Esophagus (tissue), 2 donors: Measurements from ENCODE around the gene STK39. TPM values are rescaled to one million over a fixed set of nuclear protein-coding genes. Genes with fewer than 3 reads are reported as not detected.

Experiments used
- H3K27ac ChIP-seq, 2 donors: one replicate each; pipeline ENCODE4 v1.5.1; 2013; ENCODE audit warnings: low read depth in 2 of 2, mild to moderate bottlenecking in 2 of 2, inconsistent platforms in 1 of 2, low read length in 1 of 2, moderate library complexity in 1 of 2
- H3K27me3 ChIP-seq, 2 donors: one replicate each; pipeline ENCODE4 v1.6.1; 2013; ENCODE audit warnings: low read length in 2 of 2, control low read depth in 1 of 2, mild to moderate bottlenecking in 1 of 2; ENCODE audit not compliant: insufficient read depth in 2 of 2, control insufficient read depth in 1 of 2
- H3K36me3 ChIP-seq, 2 donors: one replicate each; pipeline ENCODE4 v1.6.1; 2013; ENCODE audit warnings: low read length in 1 of 2; ENCODE audit not compliant: control insufficient read depth in 2 of 2, insufficient read depth in 2 of 2
- H3K4me1 ChIP-seq, 2 donors: one replicate each; pipeline ENCODE4 v1.6.1; 2013; ENCODE audit warnings: low read length in 1 of 2; ENCODE audit not compliant: control insufficient read depth in 2 of 2, insufficient read depth in 2 of 2
- H3K4me3 ChIP-seq, 2 donors: one replicate each; pipeline ENCODE4 v1.5.1; 2013; ENCODE audit warnings: low read length in 2 of 2, mild to moderate bottlenecking in 2 of 2, low read depth in 1 of 2, moderate library complexity in 1 of 2
- H3K9me3 ChIP-seq, 2 donors: one replicate each; pipeline ENCODE4 v1.6.1; 2013; ENCODE audit warnings: mild to moderate bottlenecking in 2 of 2, low read depth in 1 of 2, low read length in 1 of 2, moderate library complexity in 1 of 2; ENCODE audit not compliant: control insufficient read depth in 2 of 2, insufficient read depth in 1 of 2
- WGBS, 2 donors: extraction: QIAGEN DNeasy Blood & Tissue Kit; methylation state at CpG; one replicate each; pipeline ENCODE4 v1.1.7; 2013; 5-methylcytosine and 5-hydroxymethylcytosine counted together
- polyA plus RNA-seq, 2 donors: library from polyadenylated mRNA; stranded (reverse); fragments of 200-250 nt; gene quantifications; one replicate each; pipeline ENCODE4 v1.2.3, GENCODE V29; 2013
- donor health status: healthy with polysubstance abuse.
- donor health status: Bipolar disorder and iron deficiency.

The STK39 gene
- polyA plus RNA-seq, 2 donors = 24.7 to 24.9 TPM

DNA sequence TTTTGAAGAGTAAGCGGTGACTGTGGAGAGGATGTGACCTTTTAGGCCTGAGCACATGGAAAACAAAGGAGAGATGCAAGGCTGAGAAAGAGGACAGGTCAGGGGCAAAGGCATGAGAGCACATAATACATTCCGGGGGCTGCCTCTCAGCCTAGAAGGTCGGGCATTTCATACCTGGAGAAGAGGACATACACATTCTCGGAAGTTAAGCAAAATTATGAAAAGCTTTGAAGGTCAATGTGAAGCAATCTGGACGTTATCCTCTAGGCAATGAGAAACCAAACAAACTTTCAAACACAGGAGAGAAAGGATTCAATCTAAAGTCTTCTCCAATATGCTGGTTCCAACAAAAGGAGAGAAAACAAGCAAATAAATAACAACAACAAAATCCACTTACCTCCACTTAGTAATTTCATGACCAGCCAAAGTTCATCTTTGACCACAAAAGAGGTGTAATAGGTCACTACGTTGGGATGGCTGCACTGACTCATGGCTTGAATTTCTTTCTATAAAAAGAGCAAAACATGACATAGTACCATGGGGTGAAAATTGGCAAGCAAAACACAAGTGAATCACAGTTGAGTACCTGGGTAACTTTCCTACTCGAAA, 80.4 kb downstream of the STK39 start:
- Histone ChIP-seq H3K9me3 (no peaks in the 10 kb centered on the region), H3K4me1 (no peaks in the 10 kb centered on the region), H3K27me3 (no peaks in the 10 kb centered on the region), H3K4me3 (no peak overlapping the region), H3K27ac (no peak overlapping the region), H3K36me3 (no peaks in the 10 kb centered on the region)
- WGBS, 2 donors = 86 to 87% methylated on average over 7 of the region's 7 CpGs

DNA sequence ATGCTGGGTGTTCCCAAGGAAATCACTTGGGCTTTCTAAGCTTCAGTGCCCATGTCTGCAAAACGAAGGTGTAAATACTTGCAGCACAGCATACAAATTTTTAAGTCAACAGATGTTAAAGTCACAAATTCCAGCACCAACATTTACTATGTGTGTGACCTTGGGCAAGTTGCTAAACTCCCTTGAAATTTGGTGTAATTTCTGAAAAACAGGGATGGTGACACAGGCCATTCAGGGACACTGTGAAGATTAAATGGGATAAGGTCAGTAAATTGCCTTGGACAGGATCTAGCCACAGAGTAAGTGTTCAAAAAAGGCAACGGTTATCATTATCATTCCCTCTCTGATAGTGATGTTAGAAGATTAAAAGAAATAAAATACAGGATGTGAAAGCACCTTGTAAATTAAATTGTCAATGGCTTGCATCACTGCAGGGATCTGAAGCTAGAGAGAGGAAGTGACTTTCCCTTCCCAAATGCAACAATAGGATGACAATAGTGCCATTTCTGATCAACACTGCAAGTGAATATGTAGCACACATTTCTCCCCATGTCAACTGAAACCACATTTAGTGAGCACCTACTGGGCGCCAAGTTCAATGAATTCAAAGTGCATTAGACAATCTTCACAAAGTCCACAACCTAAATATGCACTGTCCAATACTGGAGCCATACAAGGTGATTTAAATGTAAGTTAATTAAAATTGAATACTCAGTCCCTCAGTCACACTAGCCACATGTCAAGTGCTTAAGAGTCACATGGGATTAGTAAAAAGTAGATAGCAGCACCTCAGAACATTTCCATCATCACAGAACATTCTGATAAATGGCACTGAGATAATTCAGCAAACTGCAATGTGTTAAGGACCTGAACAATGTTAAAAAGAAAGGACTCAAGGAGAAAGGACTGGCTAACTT, 81.2 kb downstream of the STK39 start:
- Histone ChIP-seq H3K9me3 (no peaks in the 10 kb centered on the region), H3K27me3 (no peaks in the 10 kb centered on the region), H3K4me3 (no peak overlapping the region), H3K36me3 (no peaks in the 10 kb centered on the region), H3K4me1 (no peaks in the 10 kb centered on the region), H3K27ac (no peak overlapping the region)
- 78 to 86% methylated on average over 3 of the region's 3 CpGs for WGBS, 2 donors

- H3K4me1 ChIP-seq = no peaks in the 10 kb centered on the region
- H3K36me3 ChIP-seq = no peaks in the 10 kb centered on the region
- H3K4me3 ChIP-seq = no peak overlapping the region
- no peak overlapping the region for H3K27ac ChIP-seq
- 63 to 81% methylated on average over 3 of the region's 3 CpGs for WGBS, 2 donors
- H3K9me3 ChIP-seq = no peaks in the 10 kb centered on the region
- H3K27me3 ChIP-seq = no peaks in the 10 kb centered on the region
Observed at GRCh38 chr2:168165397-168165796, 82.0 kb downstream of the STK39 start.

GRCh38 chr2:168160897-168161296, 86.5 kb downstream of the STK39 start:
- 79% methylated on average over 7 of the region's 7 CpGs for WGBS, 2 donors
- no peak overlapping the region for H3K4me3 ChIP-seq
- no peaks in the 10 kb centered on the region for H3K27me3 ChIP-seq
- H3K27ac ChIP-seq = no peak overlapping the region
- H3K9me3 ChIP-seq = no peaks in the 10 kb centered on the region
- H3K36me3 ChIP-seq = peaks cover 0 to 3% of the 10 kb centered on the region in 2 donors
- peaks cover 0 to 2% of the 10 kb centered on the region in 2 donors for H3K4me1 ChIP-seq

GRCh38 chr2:168159754-168160585, 87.4 kb downstream of the STK39 start:
- Histone ChIP-seq H3K9me3 (no peaks in the 10 kb centered on the region), H3K4me3 (no peak overlapping the region), H3K4me1 (peaks cover 0 to 2% of the 10 kb centered on the region in 2 donors), H3K27ac (peak overlapping the region in 1 of 2 donors; percentile 7), H3K36me3 (peaks cover 0 to 3% of the 10 kb centered on the region in 2 donors), H3K27me3 (no peaks in the 10 kb centered on the region)
- 80 to 83% methylated on average over 8 of the region's 8 CpGs for WGBS, 2 donors

- WGBS, 2 donors = 85 to 87% methylated on average over 3 of the region's 3 CpGs
- H3K27ac ChIP-seq = peak overlapping the region in 1 of 2 donors; percentile 71
- H3K36me3 ChIP-seq = peaks cover 0 to 3% of the 10 kb centered on the region in 2 donors
- H3K9me3 ChIP-seq = no peaks in the 10 kb centered on the region
- peaks cover 0 to 2% of the 10 kb centered on the region in 2 donors for H3K4me1 ChIP-seq
- H3K27me3 ChIP-seq = no peaks in the 10 kb centered on the region
- no peak overlapping the region for H3K4me3 ChIP-seq
Observed at GRCh38 chr2:168158586-168158985, 88.8 kb downstream of the STK39 start.

GRCh38 chr2:168157926-168158325, 89.5 kb downstream of the STK39 start:
- WGBS, 2 donors = 39 to 47% methylated on average over 2 of the region's 2 CpGs
- Histone ChIP-seq H3K27me3 (no peaks in the 10 kb centered on the region), H3K4me1 (peaks cover 0 to 2% of the 10 kb centered on the region in 2 donors), H3K27ac (peak overlapping the region in 1 of 2 donors; percentile 71), H3K4me3 (no peak overlapping the region), H3K36me3 (peaks cover 0 to 3% of the 10 kb centered on the region in 2 donors), H3K9me3 (no peaks in the 10 kb centered on the region)

DNA sequence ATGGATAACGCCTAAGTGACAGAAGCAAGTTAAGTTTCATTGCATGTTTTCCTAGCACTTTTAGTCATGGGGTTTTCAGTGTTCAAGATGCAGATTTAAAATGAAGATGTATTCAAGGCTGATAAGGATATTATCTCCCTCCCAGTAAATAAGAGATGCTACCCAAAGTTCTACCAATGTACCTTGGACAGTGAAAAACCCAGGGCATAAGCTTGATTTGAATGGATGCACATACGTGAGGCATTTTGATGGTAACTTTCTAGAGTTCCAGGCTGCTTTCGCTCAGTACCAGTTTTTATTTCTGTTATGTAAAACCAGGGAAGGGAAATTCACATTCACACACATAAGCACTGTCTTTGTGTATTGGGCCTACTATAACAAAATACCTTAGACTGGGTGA, 90.3 kb downstream of the STK39 start:
- H3K9me3 ChIP-seq = no peaks in the 10 kb centered on the region
- peak overlapping the region in 1 of 2 donors; percentile 69 for H3K27ac ChIP-seq
- H3K27me3 ChIP-seq = no peaks in the 10 kb centered on the region
- H3K4me1 ChIP-seq = peaks cover 0 to 2% of the 10 kb centered on the region in 2 donors
- WGBS, 2 donors = 94 to 97% methylated on average over 3 of the region's 3 CpGs
- H3K4me3 ChIP-seq = no peak overlapping the region
- H3K36me3 ChIP-seq = peaks cover 0 to 3% of the 10 kb centered on the region in 2 donors

GRCh38 chr2:168156661-168157060, 90.7 kb downstream of the STK39 start:
- peak overlapping the region in 1 of 2 donors; percentile 69 for H3K27ac ChIP-seq
- peaks cover 0 to 3% of the 10 kb centered on the region in 2 donors for H3K36me3 ChIP-seq
- H3K9me3 ChIP-seq = no peaks in the 10 kb centered on the region
- no peaks in the 10 kb centered on the region for H3K27me3 ChIP-seq
- WGBS, 2 donors = 45 to 65% methylated on average over 5 of the region's 5 CpGs
- peaks cover 0 to 2% of the 10 kb centered on the region in 2 donors for H3K4me1 ChIP-seq
- no peak overlapping the region for H3K4me3 ChIP-seq
